Astrocyte of the cerebellum (primary cell): ENCODE results near the gene ANG.
"Not testable (repeated sequence)": the region's sequence is repeated elsewhere in the genome, so short reads cannot be mapped to it uniquely, and the experiment has no call there.

Experiments
- DNase-seq: peaks from one replicate; pipeline ENCODE4 v3.0.0-alpha.2; 2011; ENCODE audit warnings: low read depth
- H3K4me3 ChIP-seq: 2 replicates; pipeline ENCODE4 v1.5.1; 2011; ENCODE audit warnings: mild to moderate bottlenecking, low read depth, low read length, moderate library complexity
- CTCF ChIP-seq: IDR thresholded peaks from 2 replicates; pipeline ENCODE4 v1.5.1; 2012; ENCODE audit warnings: low read length, low read depth, moderate library complexity, mild to moderate bottlenecking; ENCODE audit errors: missing control alignments
- in situ Hi-C: cut with HindIII; loops from 2 replicates; pipeline ENCODE4 v1.10.0; 2017; ENCODE audit warnings: low sequenced_read_pairs

The ANG gene

GRCh38 chr14:20696764-20697163, 8.2 kb downstream of the ANG start:
- no peak for TF ChIP-seq CTCF
- H3K4me3 ChIP-seq, result no peak overlapping the region
- DNase-seq, result no peak
- in situ Hi-C loops, result no loop called here

- peak; percentile 81 for TF ChIP-seq CTCF
- no peak overlapping the region for H3K4me3 ChIP-seq
- in situ Hi-C loops, result no loop called here
- DNase-seq, result peak; percentile 40
These were observed 8.9 kb downstream of the ANG start for GRCh38 chr14:20697273-20698017.

GRCh38 chr14:20698018-20698329, 9.4 kb downstream of the ANG start:
- H3K4me3 ChIP-seq, result no peak overlapping the region
- TF ChIP-seq CTCF, result no peak
- DNase-seq, result no peak
- in situ Hi-C loops, result no loop called here

GRCh38 chr14:20698934-20699333, 10.4 kb downstream of the ANG start:
- H3K4me3 ChIP-seq, result no peak overlapping the region
- no peak for TF ChIP-seq CTCF
- no peak for DNase-seq
- in situ Hi-C loops, result no loop called here

GRCh38 chr14:20699931-20700330, 11.4 kb downstream of the ANG start:
- no peak overlapping the region for H3K4me3 ChIP-seq
- TF ChIP-seq CTCF, result no peak
- DNase-seq, result no peak
- in situ Hi-C loops, result no loop called here

GRCh38 chr14:20700965-20701364, 12.4 kb downstream of the ANG start:
- H3K4me3 ChIP-seq, in situ Hi-C loops, DNase-seq: not testable (repeated sequence)

- no peak overlapping the region for H3K4me3 ChIP-seq
- DNase-seq, result no peak
- in situ Hi-C loops, result no loop called here
- TF ChIP-seq CTCF, result no peak
These were observed 18.2 kb downstream of the ANG start for GRCh38 chr14:20706657-20707355.
